Duodenal mucosa (tissue), 2 donors: ENCODE measurements around the gene NLGN3.

Experiments
- H3K27ac ChIP-seq: one replicate; pipeline ENCODE4 v1.7.0; 2013; ENCODE audit warnings: low read depth, low read length
- H3K27me3 ChIP-seq, 2 donors: one replicate each; pipeline ENCODE4 v1.7.0; 2013; ENCODE audit warnings: low read length in 2 of 2, control low read depth in 1 of 2; ENCODE audit not compliant: insufficient read depth in 2 of 2, control insufficient read depth in 1 of 2
- H3K36me3 ChIP-seq, 2 donors: one replicate each; pipeline ENCODE4 v1.7.0; 2013; ENCODE audit warnings: low read length in 2 of 2, control low read depth in 1 of 2; ENCODE audit not compliant: insufficient read depth in 2 of 2, control insufficient read depth in 1 of 2
- H3K4me1 ChIP-seq, 2 donors: one replicate each; pipeline ENCODE4 v1.7.0; 2013; ENCODE audit warnings: low read length in 2 of 2, control low read depth in 1 of 2; ENCODE audit not compliant: insufficient read depth in 2 of 2, control insufficient read depth in 1 of 2
- H3K4me3 ChIP-seq, 2 donors: one replicate each; pipeline ENCODE4 v1.7.0; 2013; ENCODE audit warnings: low read length in 2 of 2, low read depth in 1 of 2
- H3K9ac ChIP-seq, 2 donors: one replicate each; pipeline ENCODE4 v1.7.0; 2013; ENCODE audit warnings: low read length in 2 of 2, low read depth in 1 of 2
- H3K9me3 ChIP-seq, 2 donors: one replicate each; pipeline ENCODE4 v1.7.0; 2013; ENCODE audit warnings: low read length in 2 of 2, control low read depth in 1 of 2; ENCODE audit not compliant: control insufficient read depth in 1 of 2

The NLGN3 gene

GRCh38 chrX:71117358-71117757, 27.3 kb upstream of the NLGN3 start:
- no peak overlapping the region for H3K9ac ChIP-seq
- H3K27me3 ChIP-seq = no peaks in the 10 kb centered on the region

GRCh38 chrX:71118032-71118984, 26.3 kb upstream of the NLGN3 start, which contains the start of gene MED12:
Gene MED12 (plus strand): TSS chrX:71118596. CDS start chrX:71118755, 159 bp downstream.
- H3K9me3 ChIP-seq = no peaks in the 10 kb centered on the region
- H3K27me3 ChIP-seq = no peaks in the 10 kb centered on the region
- peak within 1 kb of the TSS; percentile 56 for H3K27ac ChIP-seq
- H3K4me1 ChIP-seq = peaks cover 6 to 12% of the 10 kb centered on the region in 2 donors
- peak within 1 kb of the TSS; percentile 51 to 75 for H3K9ac ChIP-seq
- H3K4me3 ChIP-seq = peak within 1 kb of the TSS; percentile 72 to 80
- H3K36me3 ChIP-seq = peaks cover 22 to 25% of the 10 kb centered on the region in 2 donors

More at GRCh38 chrX:71117358-71117757, 27.3 kb upstream of the NLGN3 start:
- Histone ChIP-seq H3K27ac (no peak overlapping the region), H3K4me1 (peaks cover 6 to 12% of the 10 kb centered on the region in 2 donors), H3K36me3 (peaks cover 14 to 16% of the 10 kb centered on the region in 2 donors), H3K9me3 (no peaks in the 10 kb centered on the region), H3K4me3 (no peak overlapping the region)

GRCh38 chrX:71118985-71119535, 25.6 kb upstream of the NLGN3 start:
- H3K36me3 ChIP-seq = peaks cover 22 to 33% of the 10 kb centered on the region in 2 donors
- no peak overlapping the region for H3K27ac ChIP-seq
- no peaks in the 10 kb centered on the region for H3K27me3 ChIP-seq
- peak overlapping the region; percentile 72 to 80 for H3K4me3 ChIP-seq
- H3K9ac ChIP-seq = peak overlapping the region in 1 of 2 donors; percentile 75
- H3K9me3 ChIP-seq = no peaks in the 10 kb centered on the region
- H3K4me1 ChIP-seq = peaks cover 6 to 12% of the 10 kb centered on the region in 2 donors

DNA sequence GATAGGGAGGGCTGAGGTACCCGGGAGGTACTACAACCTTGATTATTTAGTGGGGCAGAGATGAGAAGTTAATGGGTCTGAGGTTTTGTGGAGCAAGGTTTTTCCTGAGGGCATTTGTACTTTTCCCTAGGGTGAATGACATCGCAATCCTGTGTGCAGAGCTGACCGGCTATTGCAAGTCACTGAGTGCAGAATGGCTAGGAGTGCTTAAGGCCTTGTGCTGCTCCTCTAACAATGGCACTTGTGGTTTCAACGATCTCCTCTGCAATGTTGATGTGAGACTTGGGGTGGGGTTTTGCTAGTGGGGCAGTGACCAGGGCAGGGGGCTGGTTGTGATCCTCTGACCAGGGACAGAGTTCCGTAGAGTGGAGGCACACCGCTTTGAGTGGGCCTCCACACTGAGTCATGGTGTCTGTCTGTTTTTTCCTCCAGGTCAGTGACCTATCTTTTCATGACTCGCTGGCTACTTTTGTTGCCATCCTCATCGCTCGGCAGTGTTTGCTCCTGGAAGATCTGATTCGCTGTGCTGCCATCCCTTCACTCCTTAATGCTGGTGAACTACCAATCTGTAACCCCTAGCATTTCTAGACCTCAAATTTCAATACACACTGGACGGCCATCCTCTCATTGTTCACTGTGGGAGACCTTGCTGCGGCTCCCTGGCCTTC, 16.3 kb upstream of the NLGN3 start:
- H3K27ac ChIP-seq = no peak overlapping the region
- no peaks in the 10 kb centered on the region for H3K27me3 ChIP-seq
- no peaks in the 10 kb centered on the region for H3K4me1 ChIP-seq
- H3K9ac ChIP-seq = no peak overlapping the region
- H3K4me3 ChIP-seq = no peak overlapping the region
- no peaks in the 10 kb centered on the region for H3K9me3 ChIP-seq
- peaks cover 41 to 85% of the 10 kb centered on the region in 2 donors for H3K36me3 ChIP-seq

GRCh38 chrX:71128915-71129765, 15.5 kb upstream of the NLGN3 start:
- H3K9me3 ChIP-seq = no peaks in the 10 kb centered on the region
- H3K36me3 ChIP-seq = peaks cover 41 to 82% of the 10 kb centered on the region in 2 donors
- H3K4me1 ChIP-seq = no peaks in the 10 kb centered on the region
- H3K27ac ChIP-seq = no peak overlapping the region
- H3K4me3 ChIP-seq = no peak overlapping the region
- no peak overlapping the region for H3K9ac ChIP-seq
- H3K27me3 ChIP-seq = no peaks in the 10 kb centered on the region

GRCh38 chrX:71131510-71131909, 13.1 kb upstream of the NLGN3 start:
- no peak overlapping the region for H3K9ac ChIP-seq
- no peaks in the 10 kb centered on the region for H3K9me3 ChIP-seq
- H3K4me1 ChIP-seq = no peaks in the 10 kb centered on the region
- no peak overlapping the region for H3K4me3 ChIP-seq
- peaks cover 31 to 77% of the 10 kb centered on the region in 2 donors for H3K36me3 ChIP-seq
- H3K27ac ChIP-seq = no peak overlapping the region
- H3K27me3 ChIP-seq = no peaks in the 10 kb centered on the region

DNA sequence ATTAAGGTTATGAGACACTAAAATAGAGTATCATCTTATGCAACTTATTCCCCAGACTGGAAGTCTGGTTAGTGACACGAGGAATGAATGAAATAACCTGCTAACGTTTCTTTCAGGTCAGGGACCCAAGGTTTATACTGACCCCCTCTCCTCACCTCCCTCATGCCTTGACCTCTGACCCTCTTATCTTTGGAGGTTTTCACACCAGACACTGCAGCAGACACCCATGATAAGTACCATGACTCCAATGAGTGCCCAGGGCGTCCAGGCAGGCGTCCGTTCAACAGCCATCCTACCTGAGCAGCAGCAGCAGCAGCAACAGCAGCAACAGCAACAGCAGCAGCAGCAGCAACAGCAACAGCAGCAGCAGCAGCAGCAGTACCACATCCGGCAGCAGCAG, 4.2 kb upstream of the NLGN3 start:
- Histone ChIP-seq H3K27ac (no peak overlapping the region), H3K27me3 (no peaks in the 10 kb centered on the region), H3K36me3 (peaks cover 21 to 44% of the 10 kb centered on the region in 2 donors), H3K9me3 (no peaks in the 10 kb centered on the region), H3K4me1 (peaks cover 0 to 3% of the 10 kb centered on the region in 2 donors), H3K4me3 (no peak overlapping the region), H3K9ac (no peak overlapping the region)

DNA sequence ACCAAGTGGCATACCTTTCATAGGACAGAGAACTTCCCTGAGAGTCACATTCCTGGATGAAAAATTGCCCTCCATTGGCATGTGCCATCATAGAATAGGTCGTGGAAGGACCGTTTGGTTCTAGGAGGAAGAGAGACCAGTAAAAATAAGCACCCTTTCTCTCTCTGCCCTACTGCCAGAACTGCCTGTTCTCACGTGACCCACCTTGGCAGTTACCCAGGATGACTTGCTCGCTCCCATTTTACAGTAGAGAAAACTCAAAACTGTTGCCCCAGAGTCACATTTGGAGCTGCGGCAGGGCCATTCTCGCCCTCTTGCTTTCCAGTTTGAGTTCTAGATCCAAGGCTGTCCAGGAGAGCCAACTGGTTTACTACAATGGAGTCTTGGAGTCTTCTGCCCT, 1.1 kb upstream of the NLGN3 start:
- Histone ChIP-seq H3K4me1 (peaks cover 5 to 10% of the 10 kb centered on the region in 2 donors), H3K36me3 (peaks cover 7 to 19% of the 10 kb centered on the region in 2 donors), H3K9ac (no peak overlapping the region), H3K9me3 (no peaks in the 10 kb centered on the region), H3K27me3 (no peaks in the 10 kb centered on the region), H3K4me3 (no peak overlapping the region), H3K27ac (no peak overlapping the region)

DNA sequence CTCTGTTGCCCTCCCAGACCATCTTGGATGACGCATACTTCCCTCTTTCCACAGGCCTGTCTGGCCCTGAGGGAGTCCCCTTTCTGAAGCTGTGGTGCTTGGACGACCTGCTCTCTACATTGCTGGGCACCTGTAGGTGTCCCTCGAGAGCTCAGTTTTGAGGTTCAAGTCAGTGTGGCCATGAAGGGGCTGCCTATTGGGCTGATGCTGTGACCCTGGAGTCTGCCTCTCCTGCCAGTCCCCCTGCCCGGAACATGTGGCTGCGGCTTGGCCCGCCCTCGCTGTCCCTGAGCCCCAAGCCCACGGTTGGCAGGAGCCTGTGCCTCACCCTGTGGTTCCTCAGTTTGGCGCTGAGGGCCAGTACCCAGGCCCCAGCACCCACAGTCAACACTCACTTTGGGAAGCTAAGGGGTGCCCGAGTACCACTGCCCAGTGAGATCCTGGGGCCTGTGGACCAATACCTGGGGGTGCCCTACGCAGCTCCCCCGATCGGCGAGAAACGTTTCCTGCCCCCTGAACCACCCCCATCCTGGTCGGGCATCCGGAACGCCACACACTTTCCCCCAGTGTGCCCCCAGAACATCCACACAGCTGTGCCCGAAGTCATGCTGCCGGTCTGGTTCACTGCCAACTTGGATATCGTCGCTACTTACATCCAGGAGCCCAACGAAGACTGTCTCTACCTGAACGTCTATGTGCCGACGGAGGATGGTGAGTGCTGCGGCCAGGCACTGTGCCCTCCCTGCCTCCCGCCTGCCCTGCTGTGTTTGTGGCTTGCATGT, 3.0 kb downstream of the NLGN3 start:
- Histone ChIP-seq H3K36me3 (no peaks in the 10 kb centered on the region), H3K27me3 (no peaks in the 10 kb centered on the region), H3K27ac (no peak overlapping the region), H3K4me1 (peaks cover 5 to 10% of the 10 kb centered on the region in 2 donors), H3K9me3 (no peaks in the 10 kb centered on the region), H3K4me3 (no peak overlapping the region), H3K9ac (no peak overlapping the region)
